Measurements from ENCODE around the gene ASIC3.
A peak's percentile ranks its signal among the peaks of the same experiment; 100 is the strongest.
"Not testable (repeated sequence)": the region's sequence is repeated elsewhere in the genome, so short reads cannot be mapped to it uniquely, and the experiment has no call there.

ASIC3 gene

DNA sequence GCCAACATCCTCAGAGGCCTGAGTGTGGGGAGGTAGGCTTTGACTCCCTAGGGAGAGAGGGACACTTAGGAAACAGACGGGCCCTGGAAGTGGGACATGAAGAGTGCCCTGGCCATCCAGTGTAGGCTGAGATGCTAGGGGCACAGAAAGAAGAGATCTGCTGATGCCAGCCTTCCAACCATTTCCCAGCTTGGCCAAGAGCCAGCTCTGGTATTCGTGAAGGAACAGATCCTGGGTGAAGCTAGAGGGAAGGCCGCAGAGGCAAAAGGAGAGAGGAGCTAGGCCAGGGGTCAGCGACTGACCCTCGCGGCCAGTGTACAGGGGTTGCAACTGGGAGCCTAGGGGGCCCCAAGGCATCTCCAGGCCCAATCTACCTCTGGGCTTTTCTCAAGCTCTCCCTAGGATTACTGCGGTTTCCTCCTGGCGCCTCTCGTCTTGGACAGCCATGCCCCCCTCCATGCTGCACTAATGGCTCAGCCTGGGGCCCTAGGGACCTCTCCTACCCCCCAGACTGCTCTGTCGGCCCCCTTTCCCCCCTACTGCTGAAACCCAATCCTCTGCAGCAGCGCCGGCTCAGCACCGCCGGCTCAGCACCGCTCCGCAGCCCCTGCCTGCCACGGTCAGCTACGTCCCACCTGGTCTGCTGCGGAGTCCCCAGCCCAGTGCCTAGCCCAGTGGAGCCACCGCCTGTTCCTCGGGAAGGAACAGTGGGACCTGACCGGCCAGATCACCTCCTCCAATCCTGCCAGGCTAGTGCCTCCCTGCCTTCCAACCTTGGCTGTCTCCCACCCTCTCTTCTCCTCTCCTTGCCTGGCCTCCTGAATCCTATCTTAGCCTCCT is at the start of gene ASIC3:
TSS of gene ASIC3 (plus strand) at position 556 of the 840 bp plus-strand sequence. CDS start 355 bp downstream, outside the sequence.
- DNase-seq (ENCODE audit: low spot score) = no peak

GRCh38 chr7:150999001-150999400 is 49.3 kb upstream of the ASIC3 start:
- DNase-seq (ENCODE audit: low spot score) = no peak

- no peak for DNase-seq (ENCODE audit: low spot score)
These were observed 48.7 kb upstream of the ASIC3 start for GRCh38 chr7:150999497-151000230.

GRCh38 chr7:151000897-151001495 is 47.3 kb upstream of the ASIC3 start:
- DNase-seq (ENCODE audit: low spot score) = no peak

DNA sequence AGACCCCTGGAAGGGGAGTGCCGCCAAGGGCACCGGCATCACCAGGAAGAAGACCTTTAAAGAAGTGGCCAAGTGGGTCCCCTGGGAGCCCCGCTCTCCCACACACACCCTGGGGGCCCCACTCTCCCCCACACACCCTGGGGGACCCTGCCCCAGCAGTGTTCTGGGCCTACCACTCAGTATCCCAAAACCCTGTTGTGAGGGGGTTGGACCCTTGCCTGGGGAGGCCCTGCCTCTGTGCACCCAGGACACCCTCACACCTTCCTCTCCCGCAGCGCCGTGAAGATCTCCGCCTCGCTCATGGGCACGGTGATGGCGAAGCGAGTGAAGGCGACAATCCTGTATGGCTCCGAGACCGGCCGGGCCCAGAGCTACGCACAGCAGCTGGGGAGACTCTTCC is 46.8 kb upstream of the ASIC3 start:
- no peak for DNase-seq (ENCODE audit: low spot score)

DNA sequence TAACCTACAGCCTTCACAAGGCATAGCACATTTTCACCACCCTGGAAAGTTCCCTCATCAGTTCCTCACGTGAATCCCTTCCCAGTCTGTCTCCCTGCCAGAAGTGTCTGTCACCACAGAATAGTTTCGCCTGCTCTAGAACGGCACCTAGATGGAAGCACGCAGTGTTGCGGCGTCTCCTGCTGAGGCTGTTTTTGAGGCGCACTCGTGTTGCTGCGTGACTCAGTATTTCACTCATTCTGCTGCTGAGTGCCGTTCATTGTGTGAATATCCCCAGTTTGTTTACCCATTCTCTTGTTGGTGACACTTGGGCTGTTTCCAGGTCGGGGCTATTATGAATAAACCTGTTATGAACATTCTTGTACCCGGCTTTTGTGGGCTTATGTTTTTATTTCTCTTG is 44.8 kb upstream of the ASIC3 start:
- no peak for DNase-seq (ENCODE audit: low spot score)

DNA sequence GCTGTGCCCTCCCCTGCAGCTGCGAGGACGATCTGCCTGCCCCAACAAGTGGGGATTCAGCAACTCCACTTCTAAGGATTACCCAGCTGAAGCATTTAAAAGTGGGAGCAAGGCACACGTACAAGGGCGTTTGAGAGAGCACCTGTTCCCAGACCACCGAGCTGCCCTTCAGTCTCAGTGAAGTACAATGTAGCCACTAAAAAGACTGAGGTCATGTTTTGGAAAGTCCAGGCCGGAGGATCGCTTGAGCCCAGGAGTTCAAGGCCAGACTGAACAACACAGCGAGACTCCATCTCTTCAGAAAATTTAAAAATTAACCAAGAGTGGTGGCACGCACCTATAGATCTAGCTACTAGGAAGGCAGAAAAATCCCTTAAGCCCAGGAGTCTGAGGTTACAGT is 42.8 kb upstream of the ASIC3 start:
- DNase-seq (ENCODE audit: low spot score) = no peak

GRCh38 chr7:151006590-151007300 is 41.6 kb upstream of the ASIC3 start:
- DNase-seq (ENCODE audit: low spot score) = no peak

- DNase-seq (ENCODE audit: low spot score) = peak; percentile 74
These were observed 40.8 kb upstream of the ASIC3 start for GRCh38 chr7:151007469-151007898.

DNA sequence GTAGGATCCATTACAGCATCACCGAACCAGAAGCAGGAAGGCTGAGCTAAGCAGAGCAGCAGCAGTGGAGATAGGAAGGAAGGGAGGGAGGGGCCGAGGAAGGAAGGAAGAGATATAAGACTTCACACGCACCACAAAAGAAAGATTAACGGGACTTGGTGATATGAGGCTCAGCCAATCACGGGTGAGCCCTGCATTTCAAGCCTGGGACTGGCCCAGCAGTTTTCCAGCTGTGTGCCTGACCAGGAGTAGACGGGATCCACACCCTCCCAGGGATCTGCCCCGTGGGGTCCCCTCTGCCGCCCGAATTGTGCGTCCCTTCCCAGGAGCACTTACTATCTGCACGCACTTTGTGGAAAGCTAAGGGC is 40.2 kb upstream of the ASIC3 start:
- no peak for DNase-seq (ENCODE audit: low spot score)

GRCh38 chr7:151008511-151009323 is 39.6 kb upstream of the ASIC3 start:
- peak; percentile 82 for DNase-seq (ENCODE audit: low spot score)

- DNase-seq (ENCODE audit: low spot score) = no peak
These were observed 38.8 kb upstream of the ASIC3 start for GRCh38 chr7:151009327-151010036.

GRCh38 chr7:151010037-151010306 is 38.4 kb upstream of the ASIC3 start:
- DNase-seq (ENCODE audit: low spot score) = no peak

DNA sequence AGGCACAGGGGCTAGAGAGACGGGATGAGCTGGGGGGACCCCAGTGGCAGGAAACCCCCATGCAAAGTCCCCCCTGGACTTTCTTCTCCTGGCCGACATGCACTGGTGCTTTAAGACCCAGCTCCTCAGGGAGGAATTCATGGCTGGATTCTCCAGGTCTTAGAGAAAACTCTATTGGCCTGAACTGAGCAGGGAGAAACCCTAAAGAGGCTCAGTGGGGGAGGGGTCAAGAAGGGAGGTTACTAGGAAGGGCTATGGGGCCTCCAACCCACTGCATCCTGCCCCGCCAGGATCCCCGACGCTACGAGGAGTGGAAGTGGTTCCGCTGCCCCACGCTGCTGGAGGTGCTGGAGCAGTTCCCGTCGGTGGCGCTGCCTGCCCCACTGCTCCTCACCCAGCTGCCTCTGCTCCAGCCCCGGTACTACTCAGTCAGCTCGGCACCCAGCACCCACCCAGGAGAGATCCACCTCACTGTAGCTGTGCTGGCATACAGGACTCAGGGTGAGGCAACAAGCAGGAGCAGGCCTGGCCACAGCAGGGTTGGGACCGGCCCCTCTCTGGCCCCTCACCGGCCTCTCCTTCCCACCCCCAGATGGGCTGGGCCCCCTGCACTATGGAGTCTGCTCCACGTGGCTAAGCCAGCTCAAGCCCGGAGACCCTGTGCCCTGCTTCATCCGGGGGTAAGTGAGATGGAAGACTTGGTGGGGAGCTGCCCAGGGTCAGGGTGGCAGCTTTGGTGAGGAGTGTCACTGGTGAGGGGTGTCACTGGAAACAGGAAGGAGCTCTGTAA is 37.8 kb upstream of the ASIC3 start:
- DNase-seq (ENCODE audit: low spot score) = no peak

DNA sequence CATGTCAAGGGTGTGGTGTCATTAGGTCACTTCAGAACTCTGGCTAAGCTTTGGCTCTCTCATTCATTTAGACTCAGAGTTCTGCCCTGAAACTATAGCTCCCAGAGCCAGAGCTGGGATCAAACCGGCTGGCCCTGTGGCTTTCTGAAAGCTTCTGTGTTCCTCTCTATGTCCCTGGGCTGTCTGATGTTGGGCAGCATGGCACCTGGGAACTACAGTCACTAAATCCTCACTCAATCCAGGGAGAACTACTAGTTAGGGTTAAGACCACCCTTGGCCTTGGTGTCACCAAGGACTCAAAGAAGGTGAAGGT is 37.3 kb upstream of the ASIC3 start:
- DNase-seq (ENCODE audit: low spot score) = no peak

- DNase-seq (ENCODE audit: low spot score) = not testable (repeated sequence)
These were observed 36.7 kb upstream of the ASIC3 start for GRCh38 chr7:151011616-151012015.

GRCh38 chr7:151012031-151012692 is 36.2 kb upstream of the ASIC3 start:
- no peak for DNase-seq (ENCODE audit: low spot score)

DNA sequence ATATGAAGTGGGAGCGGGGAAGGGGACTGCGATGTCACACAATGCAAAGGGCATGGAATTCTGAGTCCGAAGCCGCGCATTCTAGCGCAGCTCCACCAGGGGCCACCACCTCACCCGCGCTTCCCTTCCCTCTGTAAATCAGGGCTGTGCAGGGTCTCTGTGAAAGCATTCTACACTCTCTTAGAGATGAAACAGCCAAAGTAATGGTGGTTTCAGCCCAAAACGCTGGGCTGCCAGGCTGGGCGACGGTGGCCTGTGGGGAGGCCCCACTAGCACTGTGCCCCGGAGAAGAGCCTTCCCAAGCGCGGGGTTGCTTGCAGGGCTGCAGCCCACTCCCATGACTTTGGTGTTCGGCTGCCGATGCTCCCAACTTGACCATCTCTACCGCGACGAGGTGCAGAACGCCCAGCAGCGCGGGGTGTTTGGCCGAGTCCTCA is 35.4 kb upstream of the ASIC3 start:
- peak; percentile 68 for DNase-seq (ENCODE audit: low spot score)

DNA sequence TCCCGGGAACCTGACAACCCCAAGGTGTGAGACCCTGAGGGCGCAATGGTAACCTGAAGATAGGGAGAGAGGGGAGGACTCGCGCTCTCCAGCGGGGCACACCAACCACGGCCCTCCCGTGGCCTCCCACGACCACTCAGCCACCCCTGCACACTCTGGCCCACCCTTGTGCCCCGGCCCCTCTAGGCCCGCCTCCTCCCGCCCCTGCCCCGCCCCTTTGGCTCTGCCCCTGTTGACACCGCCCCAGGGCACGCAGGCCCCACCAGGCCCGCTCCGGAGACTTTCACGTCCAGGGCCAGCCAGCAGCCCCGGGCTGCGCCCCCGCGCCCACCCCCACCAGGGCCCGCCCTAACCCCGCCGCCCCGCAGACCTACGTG is 35.0 kb upstream of the ASIC3 start:
- no peak for DNase-seq (ENCODE audit: low spot score)
